Stomach (tissue), 4 donors: ENCODE measurements around the gene UBA52.

ENCODE experiments used
- CTCF ChIP-seq, 7 experiments: fragments of 450-650 bp in 4 of 7; fragments of 200-600 bp in 3 of 7; sonication (generic) in 3 of 7; IDR thresholded peaks; one replicate each; pipeline ENCODE4 v1.5.1; 2016 to 2019; ENCODE audit warnings: antibody characterized with exemption in 7 of 7, control low read depth in 2 of 7, mild to moderate bottlenecking in 1 of 7
- EP300 ChIP-seq: sonication (generic); formaldehyde crosslinking; IDR thresholded peaks from one replicate; pipeline ENCODE4 v1.6.1; 2017; ENCODE audit warnings: antibody characterized with exemption

- TF ChIP-seq EP300 (no peak), CTCF (IDR thresholded peaks at IDR 0.05) (peak in 2 of 7 experiments; percentile 23 to 28)
Observed at GRCh38 chr19:18589380-18590272, 18.0 kb downstream of the UBA52 start.
